ENCODE measurements around the gene PRRC2B.

PRRC2B gene

DNA sequence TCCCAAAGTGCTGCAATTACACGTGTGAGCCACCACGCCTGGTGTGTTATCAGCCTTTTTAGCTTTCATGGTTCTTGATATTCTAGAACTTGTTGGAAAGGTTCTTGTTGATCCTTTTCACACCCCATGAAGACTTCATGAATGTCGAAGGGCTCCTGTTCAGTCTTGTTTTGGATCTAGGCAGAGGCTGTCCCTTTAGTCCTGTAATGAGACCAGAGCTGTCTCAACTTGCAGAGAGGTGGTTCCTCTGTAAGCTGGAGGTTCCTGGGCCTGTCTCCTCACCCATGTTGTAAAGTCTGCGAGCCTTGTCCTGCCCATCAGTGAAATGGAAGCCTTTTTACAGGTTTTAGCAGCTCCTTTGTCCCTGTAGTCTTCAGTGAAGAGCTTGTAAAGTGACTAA, 38.2 kb downstream of the PRRC2B start:
- Histone ChIP-seq H3K79me2 (ENCODE audit: low read length) (peaks cover 93% of the 10 kb centered on the region), H3K9me3 (replicated peaks; ENCODE audit: insufficient read depth, low read length) (no peaks in the 10 kb centered on the region), H3F3A (ENCODE audit: insufficient read depth, low read length) (no peaks in the 10 kb centered on the region), H3K4me1 (ENCODE audit: low read length) (no peaks in the 10 kb centered on the region), H3K36me3 (replicated peaks; ENCODE audit: insufficient read depth, low read length) (peaks cover 8% of the 10 kb centered on the region; the same call in 1 of the 2 replicates), H3K4me2 (ENCODE audit: low read depth, low read length) (no peak overlapping the region), H3K27ac (ENCODE audit: low read length) (no peak overlapping the region), H3K27me3 (replicated peaks; ENCODE audit: insufficient read depth, low read length) (no peaks in the 10 kb centered on the region), H3K9ac (ENCODE audit: low read length) (no peak overlapping the region), H2AFZ (ENCODE audit: low read length) (no peak overlapping the region), H3K9me2 (replicated peaks; ENCODE audit: insufficient read depth, low read length) (no peaks in the 10 kb centered on the region), H4K20me1 (ENCODE audit: insufficient read depth, low read length) (peaks cover 37% of the 10 kb centered on the region), H3K4me3 (ENCODE audit: low read length) (no peak overlapping the region)
- TF ChIP-seq, protein P1, sequence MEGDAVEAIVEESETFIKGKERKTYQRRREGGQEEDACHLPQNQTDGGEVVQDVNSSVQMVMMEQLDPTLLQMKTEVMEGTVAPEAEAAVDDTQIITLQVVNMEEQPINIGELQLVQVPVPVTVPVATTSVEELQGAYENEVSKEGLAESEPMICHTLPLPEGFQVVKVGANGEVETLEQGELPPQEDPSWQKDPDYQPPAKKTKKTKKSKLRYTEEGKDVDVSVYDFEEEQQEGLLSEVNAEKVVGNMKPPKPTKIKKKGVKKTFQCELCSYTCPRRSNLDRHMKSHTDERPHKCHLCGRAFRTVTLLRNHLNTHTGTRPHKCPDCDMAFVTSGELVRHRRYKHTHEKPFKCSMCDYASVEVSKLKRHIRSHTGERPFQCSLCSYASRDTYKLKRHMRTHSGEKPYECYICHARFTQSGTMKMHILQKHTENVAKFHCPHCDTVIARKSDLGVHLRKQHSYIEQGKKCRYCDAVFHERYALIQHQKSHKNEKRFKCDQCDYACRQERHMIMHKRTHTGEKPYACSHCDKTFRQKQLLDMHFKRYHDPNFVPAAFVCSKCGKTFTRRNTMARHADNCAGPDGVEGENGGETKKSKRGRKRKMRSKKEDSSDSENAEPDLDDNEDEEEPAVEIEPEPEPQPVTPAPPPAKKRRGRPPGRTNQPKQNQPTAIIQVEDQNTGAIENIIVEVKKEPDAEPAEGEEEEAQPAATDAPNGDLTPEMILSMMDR (IDR thresholded peaks at IDR 0.05; ENCODE audit: low read length) = no peak
- TF ChIP-seq EZH2phosphoT487 (IDR thresholded peaks at IDR 0.05; ENCODE audit: low read length) (no peak), EZH2 (optimal IDR thresholded peaks at IDR 0.05; ENCODE audit: low read depth, low read length) (no peak)
- no peak for DNase-seq

DNA sequence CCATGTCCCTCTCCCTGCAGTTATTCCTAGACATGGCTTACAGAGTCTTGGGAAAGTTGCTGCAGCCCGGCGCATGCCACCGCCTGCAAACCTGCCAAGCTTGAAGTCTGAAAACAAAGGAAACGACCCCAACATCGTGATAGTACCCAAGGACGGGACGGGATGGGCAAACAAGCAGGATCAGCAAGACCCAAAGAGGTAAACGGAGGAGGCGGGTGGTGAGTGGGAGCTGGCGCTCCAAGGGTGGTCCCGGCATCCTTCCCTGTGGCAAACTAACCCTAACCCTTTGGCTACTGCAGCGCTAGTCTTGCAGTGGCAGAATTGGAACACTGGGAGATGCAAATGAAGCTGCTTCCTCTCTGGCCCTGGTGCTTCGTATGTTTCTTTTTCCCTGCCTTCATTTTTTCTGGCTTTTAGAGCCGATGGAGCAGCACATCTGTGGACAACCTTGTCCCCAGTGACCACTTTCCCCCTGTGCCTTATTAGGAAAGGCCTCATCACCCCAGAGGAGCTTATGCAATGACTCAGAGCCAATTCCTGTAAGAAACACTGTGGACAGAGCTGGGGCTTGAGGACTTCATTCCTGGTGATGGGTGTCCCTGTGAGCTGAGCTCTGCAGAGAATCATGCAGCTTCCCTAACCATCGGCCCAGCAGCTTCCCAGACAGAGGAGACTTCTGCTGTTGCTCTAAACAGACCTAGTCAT, 38.9 kb downstream of the PRRC2B start:
- H3K36me3 ChIP-seq (replicated peaks; ENCODE audit: insufficient read depth, low read length) = peaks cover 8% of the 10 kb centered on the region; the same call in 1 of the 2 replicates
- no peak overlapping the region for H3K4me3 ChIP-seq (ENCODE audit: low read length)
- no peak overlapping the region for H3K4me2 ChIP-seq (ENCODE audit: low read depth, low read length)
- H3K9ac ChIP-seq (ENCODE audit: low read length) = no peak overlapping the region
- no peak for TF ChIP-seq EZH2 (optimal IDR thresholded peaks at IDR 0.05; ENCODE audit: low read depth, low read length)
- H4K20me1 ChIP-seq (ENCODE audit: insufficient read depth, low read length) = peaks cover 33% of the 10 kb centered on the region
- peaks cover 93% of the 10 kb centered on the region for H3K79me2 ChIP-seq (ENCODE audit: low read length)
- no peak for DNase-seq
- no peaks in the 10 kb centered on the region for H3F3A ChIP-seq (ENCODE audit: insufficient read depth, low read length)
- H3K9me3 ChIP-seq (replicated peaks; ENCODE audit: insufficient read depth, low read length) = no peaks in the 10 kb centered on the region
- H3K4me1 ChIP-seq (ENCODE audit: low read length) = no peaks in the 10 kb centered on the region
- H3K9me2 ChIP-seq (replicated peaks; ENCODE audit: insufficient read depth, low read length) = no peaks in the 10 kb centered on the region
- no peaks in the 10 kb centered on the region for H3K27me3 ChIP-seq (replicated peaks; ENCODE audit: insufficient read depth, low read length)
- H2AFZ ChIP-seq (ENCODE audit: low read length) = no peak overlapping the region
- no peak overlapping the region for H3K27ac ChIP-seq (ENCODE audit: low read length)

DNA sequence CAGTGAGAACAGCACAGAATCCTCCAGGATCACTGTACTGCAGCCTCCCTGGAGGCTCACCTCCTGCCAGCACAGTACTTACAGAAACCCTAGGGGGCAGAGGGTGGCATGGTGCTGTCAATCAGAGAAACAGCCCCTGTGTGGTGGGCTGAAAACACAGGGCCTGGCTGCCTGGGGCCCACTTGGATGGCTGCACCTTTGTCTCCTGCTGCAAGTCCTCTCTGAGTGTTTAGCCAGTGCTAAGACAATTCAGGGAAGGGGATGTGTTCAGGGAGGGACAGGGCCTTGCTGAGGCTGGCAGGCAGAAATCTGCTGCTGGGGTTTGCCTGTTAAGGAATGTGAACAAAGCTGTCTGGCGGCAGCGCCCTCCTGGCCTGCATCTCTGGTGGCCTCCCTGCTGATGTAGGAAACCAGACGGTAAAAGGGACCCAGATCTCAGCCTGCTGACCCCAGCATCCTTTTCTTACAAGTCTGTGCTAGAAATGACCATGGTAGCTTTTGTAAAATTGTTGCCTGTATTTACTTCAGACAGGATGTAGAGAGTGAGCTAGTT, 39.5 kb downstream of the PRRC2B start:
- Histone ChIP-seq H3K79me2 (ENCODE audit: low read length) (peaks cover 93% of the 10 kb centered on the region), H3K9ac (ENCODE audit: low read length) (no peak overlapping the region), H3K27ac (ENCODE audit: low read length) (no peak overlapping the region), H3K36me3 (replicated peaks; ENCODE audit: insufficient read depth, low read length) (peaks cover 8% of the 10 kb centered on the region; the same call in 1 of the 2 replicates), H3K4me1 (ENCODE audit: low read length) (no peaks in the 10 kb centered on the region), H3K9me2 (replicated peaks; ENCODE audit: insufficient read depth, low read length) (no peaks in the 10 kb centered on the region), H3K9me3 (replicated peaks; ENCODE audit: insufficient read depth, low read length) (no peaks in the 10 kb centered on the region), H4K20me1 (ENCODE audit: insufficient read depth, low read length) (peaks cover 29% of the 10 kb centered on the region), H3K4me3 (ENCODE audit: low read length) (no peak overlapping the region), H2AFZ (ENCODE audit: low read length) (no peak overlapping the region), H3F3A (ENCODE audit: insufficient read depth, low read length) (no peaks in the 10 kb centered on the region), H3K27me3 (replicated peaks; ENCODE audit: insufficient read depth, low read length) (no peaks in the 10 kb centered on the region), H3K4me2 (ENCODE audit: low read depth, low read length) (no peak overlapping the region)
- TF ChIP-seq, protein P1 (IDR thresholded peaks at IDR 0.05; ENCODE audit: low read length) = no peak
- no peak for TF ChIP-seq EZH2 (optimal IDR thresholded peaks at IDR 0.05; ENCODE audit: low read depth, low read length)
- TF ChIP-seq EZH2phosphoT487 (IDR thresholded peaks at IDR 0.05; ENCODE audit: low read length) = no peak
- no peak for DNase-seq

DNA sequence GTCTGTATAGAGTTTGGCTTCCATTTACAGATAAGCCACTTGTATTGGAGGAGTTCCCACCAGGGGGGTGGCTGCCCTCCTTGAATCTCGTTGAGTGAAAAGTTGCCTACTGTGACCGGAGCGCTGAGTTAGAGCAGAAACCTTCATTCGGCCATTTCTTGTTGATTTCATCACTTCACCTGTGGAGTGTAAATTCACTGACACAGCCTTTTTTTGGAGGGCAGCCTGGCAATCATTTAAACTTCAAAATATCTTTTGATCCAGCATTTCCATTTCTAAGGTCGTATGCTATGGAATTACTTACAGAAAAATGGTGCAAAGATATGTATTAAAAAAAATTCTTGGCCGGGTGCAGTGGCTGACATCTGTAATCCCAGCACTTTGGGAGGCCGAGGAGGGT, 40.8 kb downstream of the PRRC2B start:
- peaks cover 93% of the 10 kb centered on the region for H3K79me2 ChIP-seq (ENCODE audit: low read length)
- no peaks in the 10 kb centered on the region for H3K9me2 ChIP-seq (replicated peaks; ENCODE audit: insufficient read depth, low read length)
- H3K4me3 ChIP-seq (ENCODE audit: low read length) = no peak overlapping the region
- H3F3A ChIP-seq (ENCODE audit: insufficient read depth, low read length) = no peaks in the 10 kb centered on the region
- no peak overlapping the region for H3K27ac ChIP-seq (ENCODE audit: low read length)
- H3K36me3 ChIP-seq (replicated peaks; ENCODE audit: insufficient read depth, low read length) = peaks cover 8% of the 10 kb centered on the region; the same call in 1 of the 2 replicates
- no peak overlapping the region for H3K9ac ChIP-seq (ENCODE audit: low read length)
- peaks cover 16% of the 10 kb centered on the region for H4K20me1 ChIP-seq (ENCODE audit: insufficient read depth, low read length)
- no peak overlapping the region for H2AFZ ChIP-seq (ENCODE audit: low read length)
- H3K9me3 ChIP-seq (replicated peaks; ENCODE audit: insufficient read depth, low read length) = no peaks in the 10 kb centered on the region
- H3K4me1 ChIP-seq (ENCODE audit: low read length) = no peaks in the 10 kb centered on the region
- TF ChIP-seq, protein P1 (IDR thresholded peaks at IDR 0.05; ENCODE audit: low read length) = no peak
- TF ChIP-seq EZH2phosphoT487 (IDR thresholded peaks at IDR 0.05; ENCODE audit: low read length) (no peak), EZH2 (optimal IDR thresholded peaks at IDR 0.05; ENCODE audit: low read depth, low read length) (no peak)
- no peak overlapping the region for H3K4me2 ChIP-seq (ENCODE audit: low read depth, low read length)
- no peaks in the 10 kb centered on the region for H3K27me3 ChIP-seq (replicated peaks; ENCODE audit: insufficient read depth, low read length)
- DNase-seq = no peak
